ENCODE measurements around the gene SBF2.

The SBF2 gene

DNA sequence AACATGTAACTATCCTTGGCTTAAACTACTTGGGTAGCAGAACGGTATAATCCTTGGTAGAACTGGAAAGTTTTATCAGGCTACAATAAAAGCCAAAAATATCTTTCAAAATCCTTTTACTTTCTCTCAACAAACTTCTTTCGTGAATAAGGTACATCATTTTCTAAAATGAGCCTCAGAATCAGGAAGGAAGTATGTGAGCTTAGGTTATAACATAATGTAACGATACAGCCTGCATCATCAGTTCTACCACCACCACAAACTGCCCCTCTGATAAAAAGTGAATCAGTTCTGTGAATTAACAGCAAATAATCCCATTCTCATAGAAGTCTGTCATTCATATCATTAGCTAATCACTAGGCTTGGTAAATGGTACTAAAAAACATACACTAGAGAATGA, 244.3 kb downstream of the SBF2 start:
- TF ChIP-seq, protein P1, sequence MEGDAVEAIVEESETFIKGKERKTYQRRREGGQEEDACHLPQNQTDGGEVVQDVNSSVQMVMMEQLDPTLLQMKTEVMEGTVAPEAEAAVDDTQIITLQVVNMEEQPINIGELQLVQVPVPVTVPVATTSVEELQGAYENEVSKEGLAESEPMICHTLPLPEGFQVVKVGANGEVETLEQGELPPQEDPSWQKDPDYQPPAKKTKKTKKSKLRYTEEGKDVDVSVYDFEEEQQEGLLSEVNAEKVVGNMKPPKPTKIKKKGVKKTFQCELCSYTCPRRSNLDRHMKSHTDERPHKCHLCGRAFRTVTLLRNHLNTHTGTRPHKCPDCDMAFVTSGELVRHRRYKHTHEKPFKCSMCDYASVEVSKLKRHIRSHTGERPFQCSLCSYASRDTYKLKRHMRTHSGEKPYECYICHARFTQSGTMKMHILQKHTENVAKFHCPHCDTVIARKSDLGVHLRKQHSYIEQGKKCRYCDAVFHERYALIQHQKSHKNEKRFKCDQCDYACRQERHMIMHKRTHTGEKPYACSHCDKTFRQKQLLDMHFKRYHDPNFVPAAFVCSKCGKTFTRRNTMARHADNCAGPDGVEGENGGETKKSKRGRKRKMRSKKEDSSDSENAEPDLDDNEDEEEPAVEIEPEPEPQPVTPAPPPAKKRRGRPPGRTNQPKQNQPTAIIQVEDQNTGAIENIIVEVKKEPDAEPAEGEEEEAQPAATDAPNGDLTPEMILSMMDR (conservative IDR thresholded peaks at IDR 0.05; ENCODE audit: low read depth, low read length): no peak
- Histone ChIP-seq H3K9ac (no peak overlapping the region), H3K4me3 (IDR thresholded peaks at IDR 0.05; ENCODE audit: insufficient read depth, low read depth, low read length) (no peak overlapping the region), H3K27me3 (ENCODE audit: insufficient read depth, low read depth) (no peaks in the 10 kb centered on the region), H3K27ac (no peak overlapping the region), H3K4me2 (no peak overlapping the region), H3K79me2 (ENCODE audit: insufficient read depth, low read depth) (no peaks in the 10 kb centered on the region), H3K36me3 (ENCODE audit: insufficient read depth) (no peaks in the 10 kb centered on the region), H2AFZ (ENCODE audit: low read depth) (no peak overlapping the region), H4K20me1 (ENCODE audit: insufficient read depth) (no peaks in the 10 kb centered on the region), H3K4me1 (ENCODE audit: low read depth, poor library complexity, severe bottlenecking) (no peaks in the 10 kb centered on the region)

DNA sequence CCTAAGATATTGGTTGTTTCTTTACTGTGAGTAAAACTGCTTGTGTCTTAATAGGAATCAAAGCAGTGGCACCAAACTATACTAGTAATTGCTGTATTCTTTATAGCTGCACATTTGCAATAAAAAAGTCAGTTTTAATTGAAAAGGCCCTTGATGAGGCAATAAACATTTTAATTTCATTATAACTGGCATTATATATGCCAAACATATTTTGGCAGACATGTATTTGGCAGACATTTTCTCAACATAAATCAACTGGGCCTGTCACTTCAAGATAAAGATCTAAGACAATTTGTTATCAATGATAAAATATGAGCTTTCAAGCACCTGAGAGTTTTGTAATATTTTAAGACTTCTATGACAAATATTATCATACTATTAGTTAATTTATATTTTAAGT, 245.7 kb downstream of the SBF2 start:
- Histone ChIP-seq H3K9ac (no peak overlapping the region), H3K4me3 (IDR thresholded peaks at IDR 0.05; ENCODE audit: insufficient read depth, low read depth, low read length) (no peak overlapping the region), H3K4me1 (ENCODE audit: low read depth, poor library complexity, severe bottlenecking) (no peaks in the 10 kb centered on the region), H3K79me2 (ENCODE audit: insufficient read depth, low read depth) (no peaks in the 10 kb centered on the region), H4K20me1 (ENCODE audit: insufficient read depth) (no peaks in the 10 kb centered on the region), H2AFZ (ENCODE audit: low read depth) (no peak overlapping the region), H3K4me2 (no peak overlapping the region), H3K27ac (no peak overlapping the region), H3K36me3 (ENCODE audit: insufficient read depth) (no peaks in the 10 kb centered on the region), H3K27me3 (ENCODE audit: insufficient read depth, low read depth) (no peaks in the 10 kb centered on the region)
- TF ChIP-seq, protein P1 (conservative IDR thresholded peaks at IDR 0.05; ENCODE audit: low read depth, low read length): no peak

DNA sequence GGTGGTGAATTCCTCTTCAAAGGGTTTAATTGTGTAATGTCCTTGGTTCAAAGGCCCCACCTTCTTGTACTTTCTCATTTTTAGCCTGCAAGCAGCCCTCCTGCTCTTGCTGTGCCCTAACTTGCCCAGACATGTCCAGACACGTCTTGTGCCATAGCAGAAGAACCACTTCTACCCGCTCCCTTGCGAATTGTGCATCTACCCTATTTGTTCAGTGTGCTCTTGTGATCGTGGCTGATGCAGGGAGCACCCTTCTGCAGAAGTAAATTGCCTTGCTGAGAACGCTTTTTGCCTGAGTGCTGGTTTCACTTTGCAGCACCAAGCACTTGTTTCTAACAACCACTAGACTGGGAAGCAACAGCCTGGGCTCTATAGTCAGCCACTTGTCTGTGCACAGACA, 249.4 kb downstream of the SBF2 start:
- no peak overlapping the region for H3K27ac ChIP-seq
- no peaks in the 10 kb centered on the region for H3K4me1 ChIP-seq (ENCODE audit: low read depth, poor library complexity, severe bottlenecking)
- TF ChIP-seq, protein P1 (conservative IDR thresholded peaks at IDR 0.05; ENCODE audit: low read depth, low read length): no peak
- no peaks in the 10 kb centered on the region for H3K79me2 ChIP-seq (ENCODE audit: insufficient read depth, low read depth)
- H2AFZ ChIP-seq (ENCODE audit: low read depth): no peak overlapping the region
- no peaks in the 10 kb centered on the region for H3K36me3 ChIP-seq (ENCODE audit: insufficient read depth)
- H3K4me2 ChIP-seq: no peak overlapping the region
- no peak overlapping the region for H3K4me3 ChIP-seq (IDR thresholded peaks at IDR 0.05; ENCODE audit: insufficient read depth, low read depth, low read length)
- H3K9ac ChIP-seq: no peak overlapping the region
- no peaks in the 10 kb centered on the region for H4K20me1 ChIP-seq (ENCODE audit: insufficient read depth)
- H3K27me3 ChIP-seq (ENCODE audit: insufficient read depth, low read depth): no peaks in the 10 kb centered on the region

DNA sequence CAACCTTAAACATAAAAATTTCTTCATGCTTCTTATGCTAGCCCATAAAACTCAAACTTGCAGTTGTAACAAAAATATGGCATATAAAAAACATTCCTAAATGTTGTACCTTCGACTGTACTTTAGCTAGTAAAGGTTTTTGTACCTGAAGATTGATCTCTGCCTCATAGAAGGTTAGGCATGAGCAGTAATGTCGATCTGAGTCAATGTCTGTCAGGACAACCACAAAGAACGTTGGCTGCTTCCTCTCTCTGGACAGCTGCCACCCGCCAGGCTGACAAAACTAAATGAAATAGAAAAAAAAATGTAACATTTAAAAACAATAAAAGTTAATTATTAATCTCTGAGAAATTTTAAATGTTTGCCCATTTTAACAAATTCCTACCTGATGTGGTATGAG, 251.3 kb downstream of the SBF2 start:
- TF ChIP-seq, protein P1 (conservative IDR thresholded peaks at IDR 0.05; ENCODE audit: low read depth, low read length): no peak
- Histone ChIP-seq H3K27ac (no peak overlapping the region), H3K4me2 (no peak overlapping the region), H3K27me3 (ENCODE audit: insufficient read depth, low read depth) (no peaks in the 10 kb centered on the region), H3K36me3 (ENCODE audit: insufficient read depth) (no peaks in the 10 kb centered on the region), H3K4me3 (IDR thresholded peaks at IDR 0.05; ENCODE audit: insufficient read depth, low read depth, low read length) (no peak overlapping the region), H4K20me1 (ENCODE audit: insufficient read depth) (no peaks in the 10 kb centered on the region), H2AFZ (ENCODE audit: low read depth) (no peak overlapping the region), H3K4me1 (ENCODE audit: low read depth, poor library complexity, severe bottlenecking) (no peaks in the 10 kb centered on the region), H3K9ac (no peak overlapping the region), H3K79me2 (ENCODE audit: insufficient read depth, low read depth) (no peaks in the 10 kb centered on the region)

All from KMS-11 (cell line).